Stimulated activated CD4-positive, alpha-beta T cell treated with anti-CD3 and anti-CD28 coated beads, Interleukin-2, amount 100 ng/mL, for 4 hours (primary cell): ENCODE results near the gene MT1E.

Experiments
- DNase-seq: peaks from one replicate; pipeline ENCODE4 v3.0.0-alpha.2; 2020; ENCODE audit warnings: low read depth

The MT1E gene

GRCh38 chr16:56626685-56627084 lies 1.1 kb downstream of the MT1E start:
- DNase-seq, result no peak

DNA sequence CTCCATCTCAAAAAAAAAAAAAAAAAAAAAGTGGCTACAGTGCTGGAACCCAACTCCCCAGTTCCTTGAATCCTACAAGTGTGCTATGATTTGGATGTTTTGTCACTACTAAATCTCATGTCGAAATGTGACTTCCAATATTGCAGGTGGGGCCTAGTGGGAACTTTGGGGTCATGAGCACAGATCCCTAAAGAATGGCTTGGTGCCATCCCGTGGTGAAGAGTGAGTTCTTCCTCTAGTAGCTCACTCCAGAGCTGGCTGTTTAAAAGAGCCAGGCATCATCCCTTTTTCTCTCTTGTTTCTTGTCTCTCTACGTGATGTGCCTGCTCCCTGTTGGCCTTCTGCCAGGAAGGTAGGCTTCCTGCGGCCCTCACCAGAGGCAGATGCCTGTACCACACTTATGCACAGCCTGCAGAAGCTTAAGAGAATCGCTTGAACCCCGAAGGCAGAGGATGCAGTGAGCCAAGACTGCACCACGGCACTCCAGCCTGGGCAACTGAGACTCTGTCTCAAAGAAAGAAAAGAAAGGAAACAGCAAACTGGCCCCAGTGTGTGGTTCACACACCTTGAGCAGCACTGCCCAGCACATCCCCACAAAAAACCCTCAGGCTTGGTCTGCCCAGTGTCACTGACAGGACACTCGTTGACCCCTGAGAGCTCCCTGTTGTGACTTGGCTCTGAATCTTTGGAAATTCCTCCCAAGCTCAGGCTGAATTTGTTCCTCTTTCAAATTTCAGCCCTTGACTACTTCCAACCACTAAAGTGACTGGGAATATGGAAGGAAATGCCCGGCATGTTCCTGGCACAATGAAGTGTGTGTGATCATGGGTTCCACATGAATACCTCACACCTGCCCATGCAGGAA lies 3.1 kb downstream of the MT1E start:
- no peak for DNase-seq

GRCh38 chr16:56629531-56629930 lies 4.0 kb downstream of the MT1E start:
- DNase-seq, result no peak

DNA sequence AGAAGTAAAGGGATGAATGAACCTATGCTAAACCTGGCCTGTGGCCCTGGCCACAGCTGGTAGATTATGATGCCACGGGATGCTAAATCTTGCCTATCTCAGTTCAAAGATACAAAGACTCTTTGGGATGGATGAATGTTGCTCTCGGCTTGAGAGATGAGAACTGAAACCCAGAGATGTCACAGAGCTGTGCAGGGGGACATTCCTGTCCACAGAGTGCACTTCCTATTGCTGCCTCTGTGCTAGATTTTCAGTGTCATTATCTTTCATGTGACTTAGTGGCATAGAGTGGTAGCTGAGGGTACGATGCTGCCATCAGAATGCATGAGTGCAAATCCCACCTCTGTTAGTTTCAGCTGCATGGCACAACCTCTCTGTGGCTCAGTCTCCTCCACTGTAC lies 4.6 kb downstream of the MT1E start:
- no peak for DNase-seq

GRCh38 chr16:56631197-56631596 lies 5.6 kb downstream of the MT1E start:
- no peak for DNase-seq

DNA sequence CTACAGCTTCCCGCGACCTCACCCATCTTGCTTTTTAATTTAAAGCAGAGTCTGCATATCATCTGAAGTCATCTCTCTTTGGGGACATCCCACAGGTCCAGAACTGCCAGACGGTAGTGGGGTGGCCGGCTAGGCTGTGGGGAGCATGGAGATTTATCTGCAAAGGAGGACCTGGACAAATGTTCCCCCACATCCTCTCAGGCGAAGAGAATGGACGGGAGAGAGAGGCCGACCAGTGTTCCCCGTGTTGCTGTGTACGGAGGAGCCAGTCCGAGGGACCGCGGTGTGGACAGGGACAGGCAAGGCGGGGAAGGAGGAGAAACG lies 6.2 kb downstream of the MT1E start:
- DNase-seq, result no peak

DNA sequence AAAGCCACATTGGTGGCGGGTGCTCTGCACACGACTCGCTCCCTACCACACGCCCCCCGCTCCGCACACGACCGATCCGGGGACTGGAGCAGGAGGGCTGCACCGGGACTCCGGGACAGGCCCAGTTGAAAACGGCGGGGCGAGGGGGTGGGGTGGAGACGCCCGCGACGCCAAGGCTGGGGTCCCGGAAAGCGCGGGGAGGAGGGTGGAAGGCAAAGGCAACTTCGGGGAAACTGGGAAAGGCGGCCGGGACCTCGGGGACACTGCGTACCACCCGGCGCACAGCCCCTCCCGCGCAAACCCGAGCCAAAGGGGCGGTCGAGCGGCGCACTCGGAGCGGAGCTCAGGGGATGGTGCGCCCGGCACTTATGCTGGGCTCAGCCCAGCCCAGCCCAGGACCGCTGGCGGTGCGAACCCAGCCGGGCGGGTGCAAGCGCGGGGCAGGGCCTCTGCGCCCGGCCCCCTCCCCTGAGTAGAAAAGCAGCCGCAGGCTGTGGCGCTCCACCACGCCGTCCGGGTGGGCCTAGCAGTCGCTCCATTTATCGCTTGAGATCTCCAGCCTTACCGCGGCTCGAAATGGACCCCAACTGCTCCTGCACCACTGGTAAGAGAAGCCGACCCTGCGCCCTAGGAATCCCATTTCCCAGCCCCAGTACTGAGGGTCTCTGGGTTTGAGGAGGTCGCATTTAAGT lies 6.7 kb downstream of the MT1E start, which contains the start of gene MT1M:
MT1M (plus strand) TSS at position 504 of the 692 bp plus-strand sequence; CDS start at position 577, 73 bp downstream.
- DNase-seq, result no peak

DNA sequence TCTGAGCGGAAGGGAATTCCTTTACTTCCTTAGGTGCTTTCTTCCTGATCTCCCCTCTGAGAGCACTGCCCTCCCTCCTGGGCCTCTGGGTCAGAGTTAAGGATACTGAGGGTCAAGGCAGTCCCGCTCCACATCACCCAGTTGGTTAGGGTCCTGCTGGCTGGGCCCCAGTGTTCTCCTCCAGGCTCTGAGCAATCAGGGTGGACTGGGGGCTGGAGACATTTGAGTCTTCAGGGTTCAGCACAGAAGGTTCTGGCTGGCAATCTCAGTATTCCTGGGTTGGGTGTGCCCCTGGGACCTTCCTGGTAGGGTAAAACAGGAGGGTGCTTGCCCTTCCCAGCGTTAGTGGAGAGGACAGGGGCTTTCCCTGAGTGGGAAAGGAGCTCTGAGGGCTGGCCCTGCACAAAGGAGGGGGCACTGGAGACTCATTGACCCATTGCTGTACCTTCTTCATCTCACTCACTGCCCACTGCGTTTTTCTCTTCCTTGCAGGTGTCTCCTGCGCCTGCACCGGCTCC lies 7.3 kb downstream of the MT1E start:
- DNase-seq, result no peak

- DNase-seq, result no peak
These were observed 8.0 kb downstream of the MT1E start for GRCh38 chr16:56633535-56633934.

DNA sequence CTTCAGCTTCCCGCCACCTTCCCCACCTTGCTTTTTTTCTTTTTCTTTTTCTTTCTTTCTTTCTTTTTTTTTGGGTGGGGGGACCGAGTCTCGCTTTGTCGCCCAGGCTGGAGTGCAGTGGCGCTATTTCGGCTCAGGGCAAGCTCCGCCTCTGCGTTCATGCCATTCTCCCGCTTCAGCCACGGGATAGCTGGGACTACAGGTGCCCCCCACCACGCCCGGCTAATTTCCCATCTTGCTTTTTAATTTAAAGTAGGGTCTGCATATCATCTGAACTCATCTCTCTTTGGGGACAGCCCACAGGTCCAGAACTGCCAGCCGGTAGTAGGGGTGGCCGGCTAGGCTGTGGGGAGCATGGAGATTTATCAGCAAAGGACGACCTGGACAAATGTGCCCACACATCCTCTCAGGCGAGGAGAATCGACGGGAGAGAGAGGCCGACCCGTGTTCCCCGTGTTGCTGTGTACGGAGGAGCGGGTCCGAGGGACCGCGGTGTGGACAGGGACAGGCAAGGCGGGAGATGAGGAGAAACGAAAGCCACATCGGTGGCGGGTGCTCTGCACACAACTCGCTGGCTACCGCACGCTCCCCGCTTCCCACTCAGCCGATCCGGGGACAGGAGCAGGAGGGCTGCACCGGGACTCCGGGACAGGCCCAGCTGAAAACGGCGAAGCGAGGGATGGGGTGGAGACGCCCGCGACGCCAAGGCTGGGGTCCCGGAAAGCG lies 9.3 kb downstream of the MT1E start:
- no peak for DNase-seq

GRCh38 chr16:56635441-56635967 lies 9.9 kb downstream of the MT1E start:
- no peak for DNase-seq

- DNase-seq, result no peak
These were observed 11.2 kb downstream of the MT1E start for GRCh38 chr16:56636616-56637413.

DNA sequence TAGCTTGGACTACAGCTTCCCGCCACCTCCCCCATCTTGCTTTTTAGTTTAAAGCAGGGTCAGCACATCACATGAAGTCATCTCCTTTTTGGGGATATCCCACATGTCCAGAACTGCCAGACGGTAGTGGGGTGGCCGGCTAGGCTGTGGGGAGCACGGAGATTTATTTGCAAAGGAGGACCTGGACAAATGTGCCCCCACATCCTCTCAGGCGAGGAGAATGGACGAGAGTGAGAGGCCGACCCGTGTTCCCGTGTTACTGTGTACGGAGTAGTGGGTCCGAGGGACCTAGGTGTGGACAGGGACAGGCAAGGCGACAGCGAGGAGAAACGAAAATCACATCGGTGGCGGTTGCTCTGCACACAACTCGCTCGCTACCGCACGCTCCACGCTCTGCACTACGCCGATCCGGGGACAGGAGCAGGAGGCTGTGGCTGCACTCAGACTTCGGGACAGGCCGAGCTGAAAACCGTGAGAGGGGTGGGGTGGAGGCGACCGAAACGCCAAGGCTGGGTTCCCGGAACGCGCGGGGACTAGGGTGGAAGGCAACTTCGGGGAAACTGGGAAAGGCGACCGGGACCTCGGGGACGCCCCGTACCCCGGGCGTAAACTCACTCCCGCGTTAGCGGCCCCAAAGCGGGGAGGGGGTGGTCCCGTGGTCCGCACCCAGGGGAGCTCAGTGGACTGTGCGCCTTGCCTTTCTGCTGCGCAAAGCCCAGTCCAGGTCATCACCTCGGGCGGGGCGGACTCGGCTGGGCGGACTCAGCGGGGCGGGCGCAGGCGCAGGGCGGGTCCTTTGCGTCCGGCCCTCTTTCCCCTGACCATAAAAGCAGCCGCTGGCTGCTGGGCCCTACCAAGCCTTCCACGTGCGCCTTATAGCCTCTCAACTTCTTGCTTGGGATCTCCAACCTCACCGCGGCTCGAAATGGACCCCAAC lies 12.5 kb downstream of the MT1E start, which contains the start of gene MT1A:
MT1A (plus strand) TSS at position 853 of the 937 bp plus-strand sequence; CDS start at position 926, 73 bp downstream.
- DNase-seq, result no peak

GRCh38 chr16:56639045-56639444 lies 13.5 kb downstream of the MT1E start:
- no peak for DNase-seq

DNA sequence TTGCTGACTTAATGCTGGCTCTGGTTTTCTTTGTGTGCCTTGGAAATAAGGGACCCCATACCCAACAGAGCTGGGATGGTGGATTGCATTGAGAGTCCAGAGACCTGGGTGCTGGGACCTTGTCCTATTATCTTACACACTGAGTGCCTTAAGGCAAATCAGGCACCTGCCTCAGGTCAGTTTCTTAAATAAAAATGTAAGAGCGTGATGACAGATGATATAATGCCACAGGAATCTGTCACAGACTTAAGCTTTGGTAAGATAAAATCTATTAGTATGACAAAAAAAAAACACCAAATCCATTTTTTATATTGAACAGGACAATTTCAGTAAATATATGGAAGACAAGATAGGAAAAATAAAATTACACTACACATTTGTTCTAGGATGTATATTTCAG lies 14.5 kb downstream of the MT1E start:
- no peak for DNase-seq

DNA sequence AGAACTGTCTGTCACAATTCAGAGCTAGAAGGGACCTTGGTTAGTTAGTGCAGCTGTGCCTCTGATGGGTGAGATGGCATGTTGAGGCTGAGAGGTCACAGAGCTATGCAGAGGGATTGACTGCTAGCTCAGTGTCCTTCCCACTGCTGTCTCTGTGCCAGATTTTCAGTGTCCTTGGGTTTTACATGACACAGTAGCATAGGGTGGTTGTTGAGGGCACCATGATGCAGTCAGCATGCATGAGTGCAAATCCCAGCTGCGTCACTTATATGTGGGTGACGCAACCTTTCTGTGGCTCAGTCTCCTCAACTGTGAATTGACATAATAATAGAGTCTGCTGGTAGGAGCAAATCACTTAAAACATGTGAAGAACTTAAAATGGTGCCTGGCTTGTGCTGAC lies 15.6 kb downstream of the MT1E start:
- no peak for DNase-seq

GRCh38 chr16:56643080-56643778 lies 17.6 kb downstream of the MT1E start:
- peak; percentile 50 for DNase-seq

GRCh38 chr16:56643833-56644232 lies 18.3 kb downstream of the MT1E start:
- no peak for DNase-seq

GRCh38 chr16:56645311-56645710 lies 19.7 kb downstream of the MT1E start:
- DNase-seq, result no peak

DNA sequence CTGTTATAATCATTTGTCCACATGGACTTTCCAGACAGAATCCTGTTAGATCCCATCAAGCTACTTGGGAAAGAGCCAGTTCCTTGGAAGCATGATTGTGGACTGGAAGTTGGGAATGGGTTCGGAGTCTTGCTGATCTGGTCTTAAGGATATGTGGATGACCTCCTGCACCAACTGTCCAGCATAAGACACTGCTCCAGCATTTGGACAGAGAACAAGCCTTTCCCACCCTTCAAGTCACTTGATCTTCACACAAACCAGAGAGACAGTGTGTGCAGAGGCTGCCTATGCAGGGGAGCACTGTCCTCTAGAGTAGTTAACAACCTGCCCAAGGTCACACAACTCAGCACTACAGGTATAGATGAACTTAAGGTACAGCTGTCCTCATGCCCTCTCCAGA lies 20.3 kb downstream of the MT1E start:
- DNase-seq, result no peak
